ENCODE measurements around the gene UNC93B1.
"Not testable (repeated sequence)": the region's sequence is repeated elsewhere in the genome, so short reads cannot be mapped to it uniquely, and the experiment has no call there.

Gene UNC93B1

DNA sequence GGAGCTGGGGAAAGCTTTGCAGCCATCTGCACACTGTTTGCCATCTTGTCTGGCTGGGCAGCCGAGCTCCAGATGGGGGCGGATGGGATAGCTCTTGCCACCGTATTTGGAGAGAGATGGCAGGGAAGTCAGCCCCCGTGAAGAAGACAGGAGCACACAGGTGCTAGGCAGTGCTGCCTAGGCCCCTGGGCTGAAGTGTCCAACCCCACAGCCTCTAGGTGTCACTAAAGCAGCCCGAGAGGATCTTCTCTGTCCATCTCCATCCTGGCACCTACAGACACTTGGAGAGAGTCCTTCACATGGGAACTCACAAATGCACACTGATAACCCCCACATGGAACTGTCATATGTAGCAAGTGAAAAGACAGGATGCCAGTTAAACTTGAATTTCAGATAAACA lies 60.5 kb downstream of the UNC93B1 start:
- DNase-seq (ENCODE audit: low read depth in 4 of 4, low spot score in 1 of 4): not testable (repeated sequence)

All from stimulated activated CD4-positive, alpha-beta T cell treated with anti-CD3 and anti-CD28 coated beads, Interleukin-1b, Interleukin-23, amount 100 ng/mL, for 24 hours (primary cell).